Fibroblast of pulmonary artery (primary cell): ENCODE measurements around the gene RBMS3.
"Not testable (repeated sequence)": the region's sequence is repeated elsewhere in the genome, so short reads cannot be mapped to it uniquely, and the experiment has no call there.

Experiments
- DNase-seq: peaks from one replicate; pipeline ENCODE4 v3.0.0-alpha.2; 2010; ENCODE audit warnings: low read depth
- H3K4me3 ChIP-seq: replicated peaks from 2 replicates; pipeline ENCODE4 v1.5.1; 2011; ENCODE audit warnings: low read depth, mild to moderate bottlenecking, control low read depth, low read length, moderate library complexity
- TF ChIP-seq, protein P1 (sequence below): IDR thresholded peaks from 2 replicates; pipeline ENCODE4 v1.5.1; 2011; ENCODE audit warnings: mild to moderate bottlenecking, control low read depth, low read length, inconsistent platforms; ENCODE audit errors: missing control alignments

RBMS3 gene

DNA sequence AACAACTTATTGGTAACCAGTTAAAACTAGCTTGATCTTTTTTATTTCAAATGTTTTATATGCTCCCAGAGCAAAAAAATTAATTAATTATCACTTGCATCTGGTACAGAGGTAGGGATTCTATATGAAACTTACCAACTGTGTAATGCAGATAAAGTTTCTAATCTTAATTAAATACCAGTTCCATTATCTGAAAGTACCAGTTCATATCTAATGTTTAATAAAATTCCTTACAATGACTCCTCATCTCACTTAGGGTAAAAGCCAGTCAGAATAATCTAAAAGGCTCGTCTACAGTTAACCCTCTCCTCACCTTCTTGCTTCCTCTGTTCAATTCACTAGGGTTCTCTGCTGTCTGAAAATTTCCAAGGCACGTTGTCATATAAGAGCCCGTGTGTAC, 384.8 kb downstream of the RBMS3 start:
- no peak for DNase-seq
- H3K4me3 ChIP-seq, result no peak overlapping the region
- TF ChIP-seq, protein P1, sequence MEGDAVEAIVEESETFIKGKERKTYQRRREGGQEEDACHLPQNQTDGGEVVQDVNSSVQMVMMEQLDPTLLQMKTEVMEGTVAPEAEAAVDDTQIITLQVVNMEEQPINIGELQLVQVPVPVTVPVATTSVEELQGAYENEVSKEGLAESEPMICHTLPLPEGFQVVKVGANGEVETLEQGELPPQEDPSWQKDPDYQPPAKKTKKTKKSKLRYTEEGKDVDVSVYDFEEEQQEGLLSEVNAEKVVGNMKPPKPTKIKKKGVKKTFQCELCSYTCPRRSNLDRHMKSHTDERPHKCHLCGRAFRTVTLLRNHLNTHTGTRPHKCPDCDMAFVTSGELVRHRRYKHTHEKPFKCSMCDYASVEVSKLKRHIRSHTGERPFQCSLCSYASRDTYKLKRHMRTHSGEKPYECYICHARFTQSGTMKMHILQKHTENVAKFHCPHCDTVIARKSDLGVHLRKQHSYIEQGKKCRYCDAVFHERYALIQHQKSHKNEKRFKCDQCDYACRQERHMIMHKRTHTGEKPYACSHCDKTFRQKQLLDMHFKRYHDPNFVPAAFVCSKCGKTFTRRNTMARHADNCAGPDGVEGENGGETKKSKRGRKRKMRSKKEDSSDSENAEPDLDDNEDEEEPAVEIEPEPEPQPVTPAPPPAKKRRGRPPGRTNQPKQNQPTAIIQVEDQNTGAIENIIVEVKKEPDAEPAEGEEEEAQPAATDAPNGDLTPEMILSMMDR, result no peak

DNA sequence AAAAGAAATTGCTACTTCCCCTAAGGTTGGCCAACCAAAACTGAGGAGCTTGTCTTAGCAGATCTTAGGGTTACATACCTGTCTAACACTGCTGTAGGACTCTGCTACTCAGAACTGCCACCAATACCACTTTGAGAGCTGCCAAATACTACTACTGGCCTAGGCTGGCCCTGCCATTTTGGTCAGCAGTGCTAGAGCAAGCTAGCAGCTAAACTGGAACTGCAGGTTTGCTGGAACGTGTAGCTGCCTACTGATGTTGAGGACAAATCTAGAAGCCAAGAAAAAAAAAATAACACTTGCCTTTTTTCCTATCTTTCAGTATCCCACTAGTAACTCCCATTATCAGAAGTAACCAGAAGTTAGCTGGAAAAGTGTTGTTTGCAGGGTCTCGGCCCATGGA, 387.4 kb downstream of the RBMS3 start:
- H3K4me3 ChIP-seq, result no peak overlapping the region
- no peak for DNase-seq
- TF ChIP-seq, protein P1, result no peak

DNA sequence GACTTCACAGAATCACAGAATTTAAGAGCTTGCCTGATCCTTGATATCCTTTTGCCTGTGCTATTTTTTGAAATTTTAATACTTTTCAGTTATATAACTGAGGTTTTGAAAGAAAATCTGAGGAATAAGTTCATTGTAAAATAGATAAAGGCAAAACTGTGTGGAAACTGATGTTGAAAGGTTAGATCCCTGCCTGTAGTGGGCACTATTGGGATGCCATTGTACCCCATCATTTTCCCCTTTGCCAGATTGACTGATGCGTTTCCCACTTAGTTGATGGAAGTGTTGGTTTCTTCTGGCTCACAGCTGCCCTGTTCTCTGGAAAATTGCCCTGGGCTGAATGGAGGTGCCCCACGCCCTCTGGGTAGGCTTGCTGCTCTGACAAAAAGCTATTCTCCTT, 387.9 kb downstream of the RBMS3 start:
- TF ChIP-seq, protein P1, result no peak
- H3K4me3 ChIP-seq, result no peak overlapping the region
- DNase-seq, result no peak

GRCh38 chr3:29670476-29670875, 389.6 kb downstream of the RBMS3 start:
- not testable (repeated sequence) for DNase-seq, H3K4me3 ChIP-seq

DNA sequence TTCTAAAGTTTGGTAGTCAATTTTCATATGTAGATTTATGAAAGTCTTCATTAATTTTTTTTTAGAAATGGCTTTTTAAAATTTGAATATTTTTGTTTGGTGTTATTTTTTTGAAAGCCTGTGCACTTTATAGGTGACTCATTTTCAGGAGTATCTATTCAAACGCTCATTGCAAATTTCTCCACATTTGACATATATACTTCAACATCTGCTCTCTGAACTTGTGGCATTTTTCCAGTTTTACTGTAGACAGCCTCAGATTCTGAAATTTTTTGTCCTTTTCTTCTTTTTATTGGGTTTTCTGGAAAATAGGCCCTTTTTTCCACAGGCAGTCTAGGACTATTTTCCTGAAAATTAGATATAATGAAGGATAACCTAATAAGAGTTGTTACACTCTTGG, 396.6 kb downstream of the RBMS3 start:
- TF ChIP-seq, protein P1, result no peak
- DNase-seq, result peak; percentile 20
- no peak overlapping the region for H3K4me3 ChIP-seq

DNA sequence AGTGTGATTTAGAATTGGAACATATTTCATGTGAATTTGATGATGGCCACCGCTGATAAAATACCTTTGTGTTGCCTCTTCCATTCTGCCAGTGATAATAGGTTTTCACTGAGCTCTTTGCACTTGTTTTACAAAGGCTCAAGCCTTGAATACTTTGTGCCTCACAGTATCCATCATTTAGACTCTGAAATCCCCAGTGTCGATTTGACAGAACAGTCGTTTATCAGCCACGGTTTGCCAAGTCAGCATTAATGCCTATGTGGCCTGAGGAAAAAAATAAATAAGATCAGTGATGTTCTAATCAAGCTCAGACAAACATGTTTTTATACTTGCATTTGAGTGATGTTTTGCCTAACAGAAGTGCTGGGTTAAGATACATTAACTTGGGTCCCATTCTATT, 399.1 kb downstream of the RBMS3 start:
- TF ChIP-seq, protein P1, result no peak
- H3K4me3 ChIP-seq, result no peak overlapping the region
- no peak for DNase-seq

GRCh38 chr3:29683018-29683993, 402.4 kb downstream of the RBMS3 start:
- TF ChIP-seq, protein P1, result no peak
- DNase-seq, result peak; percentile 90
- no peak overlapping the region for H3K4me3 ChIP-seq
